ENCODE data around the gene ATG2B. TPM values are rescaled to one million over a fixed set of nuclear protein-coding genes. Genes with fewer than 3 reads are reported as not detected.

ATG2B gene
- total RNA-seq, 1 donor from 2014 or later, result 11.9 TPM

- Histone ChIP-seq H3K36me3 (no peaks in the 10 kb centered on the region), H3K27me3 (no peaks in the 10 kb centered on the region), H3K9ac (no peak overlapping the region), H3K4me2 (no peak overlapping the region), H3K9me3 (ENCODE audit: low read depth) (no peaks in the 10 kb centered on the region), H3K79me2 (ENCODE audit: low read depth) (peaks cover 63% of the 10 kb centered on the region), H3K27ac (no peak overlapping the region), H3F3A (ENCODE audit: low read depth) (no peaks in the 10 kb centered on the region), H3K4me1 (peaks cover 11% of the 10 kb centered on the region), H4K20me1 (ENCODE audit: low read depth) (peaks cover 18% of the 10 kb centered on the region), H2AFZ (replicated peaks) (no peak overlapping the region), H3K4me3 (no peak overlapping the region)
- Mint-ChIP-seq H3K9me3 (no peaks in the 10 kb centered on the region), H3K27ac (no peak overlapping the region), H3K4me1 (peaks cover 20% of the 10 kb centered on the region), H3K36me3 (no peaks in the 10 kb centered on the region), H3K27me3 (ENCODE audit: insufficient read depth, low read depth) (no peaks in the 10 kb centered on the region), H3K4me3 (no peak overlapping the region)
- DNase-seq (ENCODE audit: low spot score), result no peak
- TF ChIP-seq, protein P1, sequence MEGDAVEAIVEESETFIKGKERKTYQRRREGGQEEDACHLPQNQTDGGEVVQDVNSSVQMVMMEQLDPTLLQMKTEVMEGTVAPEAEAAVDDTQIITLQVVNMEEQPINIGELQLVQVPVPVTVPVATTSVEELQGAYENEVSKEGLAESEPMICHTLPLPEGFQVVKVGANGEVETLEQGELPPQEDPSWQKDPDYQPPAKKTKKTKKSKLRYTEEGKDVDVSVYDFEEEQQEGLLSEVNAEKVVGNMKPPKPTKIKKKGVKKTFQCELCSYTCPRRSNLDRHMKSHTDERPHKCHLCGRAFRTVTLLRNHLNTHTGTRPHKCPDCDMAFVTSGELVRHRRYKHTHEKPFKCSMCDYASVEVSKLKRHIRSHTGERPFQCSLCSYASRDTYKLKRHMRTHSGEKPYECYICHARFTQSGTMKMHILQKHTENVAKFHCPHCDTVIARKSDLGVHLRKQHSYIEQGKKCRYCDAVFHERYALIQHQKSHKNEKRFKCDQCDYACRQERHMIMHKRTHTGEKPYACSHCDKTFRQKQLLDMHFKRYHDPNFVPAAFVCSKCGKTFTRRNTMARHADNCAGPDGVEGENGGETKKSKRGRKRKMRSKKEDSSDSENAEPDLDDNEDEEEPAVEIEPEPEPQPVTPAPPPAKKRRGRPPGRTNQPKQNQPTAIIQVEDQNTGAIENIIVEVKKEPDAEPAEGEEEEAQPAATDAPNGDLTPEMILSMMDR (IDR thresholded peaks at IDR 0.05), result peak; percentile 11
- TF ChIP-seq EZH2 (IDR thresholded peaks at IDR 0.05), result no peak
- no peak for TF ChIP-seq EZH2phosphoT487 (IDR thresholded peaks at IDR 0.05)
Measured at GRCh38 chr14:96357216-96357615, 5.9 kb downstream of the ATG2B start.

DNA sequence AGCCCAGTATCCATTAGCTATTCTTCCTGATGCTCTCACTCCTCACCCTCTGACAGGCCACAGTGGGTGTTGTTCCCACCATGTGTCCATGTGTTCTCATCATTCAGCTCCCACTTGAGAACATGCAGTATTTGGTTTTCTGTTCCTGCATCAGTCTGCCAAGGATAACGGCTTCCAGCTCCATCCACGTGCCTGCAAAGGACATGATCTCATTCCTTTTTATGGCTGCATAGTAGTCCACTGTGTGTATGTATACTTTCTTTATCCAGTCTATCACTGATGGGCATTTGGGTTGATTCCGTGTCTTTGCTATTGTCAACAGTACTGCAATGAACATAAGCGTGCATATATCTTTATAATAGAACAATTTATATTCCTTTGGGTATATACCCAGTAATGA lies 8.9 kb downstream of the ATG2B start:
- Histone ChIP-seq H2AFZ (replicated peaks) (no peak overlapping the region), H3K27me3 (no peaks in the 10 kb centered on the region), H3K27ac (no peak overlapping the region), H3K9me3 (ENCODE audit: low read depth) (no peaks in the 10 kb centered on the region), H3K79me2 (ENCODE audit: low read depth) (peaks cover 33% of the 10 kb centered on the region), H3K9ac (no peak overlapping the region), H3K4me1 (no peaks in the 10 kb centered on the region), H3K4me3 (no peak overlapping the region), H3F3A (ENCODE audit: low read depth) (no peaks in the 10 kb centered on the region), H4K20me1 (ENCODE audit: low read depth) (no peaks in the 10 kb centered on the region), H3K36me3 (no peaks in the 10 kb centered on the region), H3K4me2 (no peak overlapping the region)
- Mint-ChIP-seq H3K4me1 (no peaks in the 10 kb centered on the region), H3K27ac (no peak overlapping the region), H3K9me3 (no peaks in the 10 kb centered on the region), H3K27me3 (ENCODE audit: insufficient read depth, low read depth) (no peaks in the 10 kb centered on the region), H3K36me3 (no peaks in the 10 kb centered on the region), H3K4me3 (no peak overlapping the region)
- DNase-seq (ENCODE audit: low spot score), result no peak
- TF ChIP-seq, protein P1 (IDR thresholded peaks at IDR 0.05), result no peak
- no peak for TF ChIP-seq EZH2 (IDR thresholded peaks at IDR 0.05)
- TF ChIP-seq EZH2phosphoT487 (IDR thresholded peaks at IDR 0.05), result no peak

GRCh38 chr14:96352708-96353107 lies 10.4 kb downstream of the ATG2B start:
- Mint-ChIP-seq H3K9me3 (no peaks in the 10 kb centered on the region), H3K27me3 (ENCODE audit: insufficient read depth, low read depth) (no peaks in the 10 kb centered on the region), H3K4me3 (no peak overlapping the region), H3K4me1 (no peaks in the 10 kb centered on the region), H3K36me3 (no peaks in the 10 kb centered on the region), H3K27ac (no peak overlapping the region)
- no peak overlapping the region for H3K4me3 ChIP-seq
- no peak for DNase-seq (ENCODE audit: low spot score)
- no peaks in the 10 kb centered on the region for H3K9me3 ChIP-seq (ENCODE audit: low read depth)
- H3K36me3 ChIP-seq, result no peaks in the 10 kb centered on the region
- peaks cover under 1% of the 10 kb centered on the region for H3F3A ChIP-seq (ENCODE audit: low read depth)
- H3K4me2 ChIP-seq, result no peak overlapping the region
- no peak overlapping the region for H3K27ac ChIP-seq
- no peak for TF ChIP-seq EZH2phosphoT487 (IDR thresholded peaks at IDR 0.05)
- TF ChIP-seq, protein P1 (IDR thresholded peaks at IDR 0.05), result no peak
- TF ChIP-seq EZH2 (IDR thresholded peaks at IDR 0.05), result no peak
- H4K20me1 ChIP-seq (ENCODE audit: low read depth), result no peaks in the 10 kb centered on the region
- no peak overlapping the region for H3K9ac ChIP-seq
- H3K27me3 ChIP-seq, result no peaks in the 10 kb centered on the region
- peaks cover 29% of the 10 kb centered on the region for H3K79me2 ChIP-seq (ENCODE audit: low read depth)
- no peak overlapping the region for H2AFZ ChIP-seq (replicated peaks)
- H3K4me1 ChIP-seq, result no peaks in the 10 kb centered on the region

Data from neural progenitor cell (in vitro differentiated cells).